Measurements from ENCODE around the gene UXS1.

UXS1 gene

GRCh38 chr2:106094131-106094841 is 99.8 kb downstream of the UXS1 start:
- H3K9ac ChIP-seq (ENCODE audit: low read depth in 1 of 2, low read length in 2 of 2), result no peak overlapping the region
- no peaks in the 10 kb centered on the region for H3K27me3 ChIP-seq (ENCODE audit: control insufficient read depth in 1 of 2, insufficient read depth in 2 of 2, low read length in 2 of 2)
- H3K9me3 ChIP-seq (ENCODE audit: control insufficient read depth in 1 of 2, low read length in 2 of 2), result no peaks in the 10 kb centered on the region
- H3K27ac ChIP-seq (ENCODE audit: low read depth, low read length), result no peak overlapping the region
- peaks cover 0 to 6% of the 10 kb centered on the region in 2 donors for H3K4me1 ChIP-seq (ENCODE audit: control insufficient read depth in 1 of 2, insufficient read depth in 2 of 2, low read length in 2 of 2)
- no peak overlapping the region for H3K4me3 ChIP-seq (ENCODE audit: low read depth in 1 of 2, low read length in 2 of 2)
- peaks cover 7 to 14% of the 10 kb centered on the region in 2 donors for H3K36me3 ChIP-seq (ENCODE audit: control insufficient read depth in 1 of 2, insufficient read depth in 2 of 2, low read length in 2 of 2)

GRCh38 chr2:106090916-106091618 is 103.0 kb downstream of the UXS1 start:
- peaks cover 3 to 9% of the 10 kb centered on the region in 2 donors for H3K36me3 ChIP-seq (ENCODE audit: control insufficient read depth in 1 of 2, insufficient read depth in 2 of 2, low read length in 2 of 2)
- no peak overlapping the region for H3K4me3 ChIP-seq (ENCODE audit: low read depth in 1 of 2, low read length in 2 of 2)
- H3K27ac ChIP-seq (ENCODE audit: low read depth, low read length), result no peak overlapping the region
- no peak overlapping the region for H3K9ac ChIP-seq (ENCODE audit: low read depth in 1 of 2, low read length in 2 of 2)
- H3K9me3 ChIP-seq (ENCODE audit: control insufficient read depth in 1 of 2, low read length in 2 of 2), result no peaks in the 10 kb centered on the region
- no peaks in the 10 kb centered on the region for H3K27me3 ChIP-seq (ENCODE audit: control insufficient read depth in 1 of 2, insufficient read depth in 2 of 2, low read length in 2 of 2)
- peaks cover 0 to 6% of the 10 kb centered on the region in 2 donors for H3K4me1 ChIP-seq (ENCODE audit: control insufficient read depth in 1 of 2, insufficient read depth in 2 of 2, low read length in 2 of 2)

- H3K36me3 ChIP-seq (ENCODE audit: control insufficient read depth in 1 of 2, insufficient read depth in 2 of 2, low read length in 2 of 2), result peaks cover 0 to 6% of the 10 kb centered on the region in 2 donors
- H3K4me3 ChIP-seq (ENCODE audit: low read depth in 1 of 2, low read length in 2 of 2), result no peak overlapping the region
- H3K9ac ChIP-seq (ENCODE audit: low read depth in 1 of 2, low read length in 2 of 2), result no peak overlapping the region
- no peaks in the 10 kb centered on the region for H3K27me3 ChIP-seq (ENCODE audit: control insufficient read depth in 1 of 2, insufficient read depth in 2 of 2, low read length in 2 of 2)
- no peak overlapping the region for H3K27ac ChIP-seq (ENCODE audit: low read depth, low read length)
- peaks cover 0 to 15% of the 10 kb centered on the region in 2 donors for H3K4me1 ChIP-seq (ENCODE audit: control insufficient read depth in 1 of 2, insufficient read depth in 2 of 2, low read length in 2 of 2)
- no peaks in the 10 kb centered on the region for H3K9me3 ChIP-seq (ENCODE audit: control insufficient read depth in 1 of 2, low read length in 2 of 2)
Observed at GRCh38 chr2:106089611-106090010, 104.5 kb downstream of the UXS1 start.

- Histone ChIP-seq H3K27ac (ENCODE audit: low read depth, low read length) (no peak overlapping the region), H3K4me1 (ENCODE audit: control insufficient read depth in 1 of 2, insufficient read depth in 2 of 2, low read length in 2 of 2) (peaks cover 0 to 9% of the 10 kb centered on the region in 2 donors), H3K36me3 (ENCODE audit: control insufficient read depth in 1 of 2, insufficient read depth in 2 of 2, low read length in 2 of 2) (no peaks in the 10 kb centered on the region), H3K9ac (ENCODE audit: low read depth in 1 of 2, low read length in 2 of 2) (no peak overlapping the region), H3K27me3 (ENCODE audit: control insufficient read depth in 1 of 2, insufficient read depth in 2 of 2, low read length in 2 of 2) (no peaks in the 10 kb centered on the region), H3K9me3 (ENCODE audit: control insufficient read depth in 1 of 2, low read length in 2 of 2) (no peaks in the 10 kb centered on the region), H3K4me3 (ENCODE audit: low read depth in 1 of 2, low read length in 2 of 2) (no peak overlapping the region)
Observed at GRCh38 chr2:106085181-106085940, 108.7 kb downstream of the UXS1 start.

GRCh38 chr2:106080959-106081358 is 113.1 kb downstream of the UXS1 start:
- Histone ChIP-seq H3K9me3 (ENCODE audit: control insufficient read depth in 1 of 2, low read length in 2 of 2) (no peaks in the 10 kb centered on the region), H3K36me3 (ENCODE audit: control insufficient read depth in 1 of 2, insufficient read depth in 2 of 2, low read length in 2 of 2) (no peaks in the 10 kb centered on the region)

GRCh38 chr2:106078096-106078495 is 116.0 kb downstream of the UXS1 start:
- Histone ChIP-seq H3K36me3 (ENCODE audit: control insufficient read depth in 1 of 2, insufficient read depth in 2 of 2, low read length in 2 of 2) (no peaks in the 10 kb centered on the region), H3K9me3 (ENCODE audit: control insufficient read depth in 1 of 2, low read length in 2 of 2) (no peaks in the 10 kb centered on the region), H3K27me3 (ENCODE audit: control insufficient read depth in 1 of 2, insufficient read depth in 2 of 2, low read length in 2 of 2) (no peaks in the 10 kb centered on the region), H3K27ac (ENCODE audit: low read depth, low read length) (no peak overlapping the region), H3K9ac (ENCODE audit: low read depth in 1 of 2, low read length in 2 of 2) (no peak overlapping the region), H3K4me1 (ENCODE audit: control insufficient read depth in 1 of 2, insufficient read depth in 2 of 2, low read length in 2 of 2) (no peaks in the 10 kb centered on the region), H3K4me3 (ENCODE audit: low read depth in 1 of 2, low read length in 2 of 2) (no peak overlapping the region)

More at GRCh38 chr2:106080959-106081358, 113.1 kb downstream of the UXS1 start:
- no peak overlapping the region for H3K27ac ChIP-seq (ENCODE audit: low read depth, low read length)
- H3K27me3 ChIP-seq (ENCODE audit: control insufficient read depth in 1 of 2, insufficient read depth in 2 of 2, low read length in 2 of 2), result no peaks in the 10 kb centered on the region
- H3K4me1 ChIP-seq (ENCODE audit: control insufficient read depth in 1 of 2, insufficient read depth in 2 of 2, low read length in 2 of 2), result peaks cover 0 to 9% of the 10 kb centered on the region in 2 donors
- no peak overlapping the region for H3K4me3 ChIP-seq (ENCODE audit: low read depth in 1 of 2, low read length in 2 of 2)
- H3K9ac ChIP-seq (ENCODE audit: low read depth in 1 of 2, low read length in 2 of 2), result no peak overlapping the region

- H3K27ac ChIP-seq (ENCODE audit: low read depth, low read length), result no peak overlapping the region
Observed at GRCh38 chr2:106076941-106077340, 117.2 kb downstream of the UXS1 start.

GRCh38 chr2:106075048-106075447 is 119.1 kb downstream of the UXS1 start:
- Histone ChIP-seq H3K9ac (ENCODE audit: low read depth in 1 of 2, low read length in 2 of 2) (no peak overlapping the region), H3K36me3 (ENCODE audit: control insufficient read depth in 1 of 2, insufficient read depth in 2 of 2, low read length in 2 of 2) (no peaks in the 10 kb centered on the region), H3K27ac (ENCODE audit: low read depth, low read length) (no peak overlapping the region), H3K27me3 (ENCODE audit: control insufficient read depth in 1 of 2, insufficient read depth in 2 of 2, low read length in 2 of 2) (no peaks in the 10 kb centered on the region), H3K4me3 (ENCODE audit: low read depth in 1 of 2, low read length in 2 of 2) (no peak overlapping the region), H3K4me1 (ENCODE audit: control insufficient read depth in 1 of 2, insufficient read depth in 2 of 2, low read length in 2 of 2) (no peaks in the 10 kb centered on the region), H3K9me3 (ENCODE audit: control insufficient read depth in 1 of 2, low read length in 2 of 2) (no peaks in the 10 kb centered on the region)

More at GRCh38 chr2:106076941-106077340, 117.2 kb downstream of the UXS1 start:
- no peaks in the 10 kb centered on the region for H3K27me3 ChIP-seq (ENCODE audit: control insufficient read depth in 1 of 2, insufficient read depth in 2 of 2, low read length in 2 of 2)
- H3K4me1 ChIP-seq (ENCODE audit: control insufficient read depth in 1 of 2, insufficient read depth in 2 of 2, low read length in 2 of 2), result no peaks in the 10 kb centered on the region
- H3K9me3 ChIP-seq (ENCODE audit: control insufficient read depth in 1 of 2, low read length in 2 of 2), result no peaks in the 10 kb centered on the region
- H3K36me3 ChIP-seq (ENCODE audit: control insufficient read depth in 1 of 2, insufficient read depth in 2 of 2, low read length in 2 of 2), result no peaks in the 10 kb centered on the region
- H3K9ac ChIP-seq (ENCODE audit: low read depth in 1 of 2, low read length in 2 of 2), result no peak overlapping the region
- H3K4me3 ChIP-seq (ENCODE audit: low read depth in 1 of 2, low read length in 2 of 2), result no peak overlapping the region

GRCh38 chr2:106073678-106074406 is 120.3 kb downstream of the UXS1 start:
- Histone ChIP-seq H3K27me3 (ENCODE audit: control insufficient read depth in 1 of 2, insufficient read depth in 2 of 2, low read length in 2 of 2) (no peaks in the 10 kb centered on the region), H3K4me1 (ENCODE audit: control insufficient read depth in 1 of 2, insufficient read depth in 2 of 2, low read length in 2 of 2) (no peaks in the 10 kb centered on the region), H3K4me3 (ENCODE audit: low read depth in 1 of 2, low read length in 2 of 2) (no peak overlapping the region), H3K27ac (ENCODE audit: low read depth, low read length) (no peak overlapping the region), H3K36me3 (ENCODE audit: control insufficient read depth in 1 of 2, insufficient read depth in 2 of 2, low read length in 2 of 2) (no peaks in the 10 kb centered on the region), H3K9me3 (ENCODE audit: control insufficient read depth in 1 of 2, low read length in 2 of 2) (no peaks in the 10 kb centered on the region), H3K9ac (ENCODE audit: low read depth in 1 of 2, low read length in 2 of 2) (no peak overlapping the region)

Measured in duodenal mucosa (tissue), 2 donors.